Body of pancreas (tissue), 4 donors: ENCODE measurements around the gene PLPP4. TPM values are rescaled to one million over a fixed set of nuclear protein-coding genes. Genes with fewer than 3 reads are reported as not detected.

Experiments used
- ATAC-seq: fragments of 150-250 bp; one replicate; pipeline ENCODE4 v1.9.1; 2016
- DNase-seq, 4 donors: peaks; one replicate each; pipeline ENCODE4 v3.0.0-alpha.2; 2019
- H3K27ac ChIP-seq, 4 donors: fragments of 200-600 bp; sonication (generic); 1 replicate in 3 of 4; 2 replicates in 1 of 4; pipeline versions ENCODE4 v1.5.1 to v1.6.1; 2016 to 2019; ENCODE audit warnings: mild to moderate bottlenecking in 1 of 4, mixed read lengths in 1 of 4, moderate library complexity in 1 of 4
- H3K27me3 ChIP-seq, 2 donors: fragments of 200-600 bp; sonication (generic); one replicate each; pipeline ENCODE4 v1.6.0; 2016; ENCODE audit warnings: mild to moderate bottlenecking in 1 of 2
- H3K36me3 ChIP-seq, 2 donors: fragments of 200-600 bp; sonication (generic); replicated peaks in 1 of 2; 2 replicates each; pipeline ENCODE4 v1.5.1; 2016; ENCODE audit warnings: low read depth in 2 of 2; ENCODE audit not compliant: insufficient read depth in 1 of 2
- H3K4me1 ChIP-seq: fragments of 200-600 bp; sonication (generic); one replicate; pipeline ENCODE4 v1.6.0; 2016
- H3K4me3 ChIP-seq, 2 donors: fragments of 200-600 bp; sonication (generic); 1 replicate in 1 of 2; 2 replicates in 1 of 2; pipeline ENCODE4 v1.5.1; 2016 to 2019
- H3K9me3 ChIP-seq, 3 donors: fragments of 200-600 bp; sonication (generic); 1 replicate in 2 of 3; 2 replicates in 1 of 3; pipeline ENCODE4 v1.5.1; 2016
- POLR2A ChIP-seq, 3 donors: fragments of 450-650 bp; IDR thresholded peaks; one replicate each; pipeline ENCODE4 v1.6.1; 2016; ENCODE audit warnings: antibody characterized with exemption in 3 of 3, mild to moderate bottlenecking in 2 of 3
- WGBS, 2 donors: methylation state at CpG; one replicate each; pipeline ENCODE4 v1.1.5; 2017; 5-methylcytosine and 5-hydroxymethylcytosine counted together
- intact Hi-C: fragments of 100-400 bp; cut with DNase I; formaldehyde crosslinking; loops from one replicate; pipeline ENCODE4 v1.15.1; 2023
- total RNA-seq, 2 donors: library from RNA; depleted of rRNA; stranded (reverse); fragments of >200 nt; gene quantifications; one replicate each; pipeline ENCODE4 v1.1.0, GENCODE V29; 2016
- TF ChIP-seq, protein P1 (sequence below), 7 experiments: fragments of 450-650 bp in 4 of 7; fragments of 200-600 bp in 3 of 7; sonication (generic) in 3 of 7; IDR thresholded peaks; one replicate each; pipeline ENCODE4 v1.5.1; 2016 to 2019; ENCODE audit warnings: antibody characterized with exemption in 7 of 7

Gene PLPP4
- total RNA-seq, 2 donors from 2014 or later, result 0.78 TPM; not detected in 1

DNA sequence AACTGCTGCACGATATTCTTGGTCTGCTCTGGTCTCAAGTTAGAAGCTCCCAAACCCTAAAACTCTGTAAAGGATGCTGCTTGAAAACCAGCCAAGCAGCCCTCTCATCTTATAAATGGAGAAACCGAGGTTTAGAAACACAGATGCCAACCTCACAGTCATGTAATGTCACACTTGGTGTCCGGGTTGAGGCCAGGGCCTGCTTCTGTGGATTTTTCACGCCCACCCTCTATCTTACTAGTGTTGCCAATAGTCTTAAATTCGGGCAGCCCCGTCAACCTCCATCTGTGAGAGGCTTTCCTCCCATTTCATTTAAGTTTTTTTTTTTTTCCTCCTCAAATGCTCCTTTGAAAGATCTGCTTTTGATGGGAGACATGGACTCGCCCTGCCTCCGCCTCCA is 28.9 kb downstream of the PLPP4 start:
- intact Hi-C loops, result no loop called here
- TF ChIP-seq POLR2A (IDR thresholded peaks at IDR 0.05), result no peak
- TF ChIP-seq, protein P1, sequence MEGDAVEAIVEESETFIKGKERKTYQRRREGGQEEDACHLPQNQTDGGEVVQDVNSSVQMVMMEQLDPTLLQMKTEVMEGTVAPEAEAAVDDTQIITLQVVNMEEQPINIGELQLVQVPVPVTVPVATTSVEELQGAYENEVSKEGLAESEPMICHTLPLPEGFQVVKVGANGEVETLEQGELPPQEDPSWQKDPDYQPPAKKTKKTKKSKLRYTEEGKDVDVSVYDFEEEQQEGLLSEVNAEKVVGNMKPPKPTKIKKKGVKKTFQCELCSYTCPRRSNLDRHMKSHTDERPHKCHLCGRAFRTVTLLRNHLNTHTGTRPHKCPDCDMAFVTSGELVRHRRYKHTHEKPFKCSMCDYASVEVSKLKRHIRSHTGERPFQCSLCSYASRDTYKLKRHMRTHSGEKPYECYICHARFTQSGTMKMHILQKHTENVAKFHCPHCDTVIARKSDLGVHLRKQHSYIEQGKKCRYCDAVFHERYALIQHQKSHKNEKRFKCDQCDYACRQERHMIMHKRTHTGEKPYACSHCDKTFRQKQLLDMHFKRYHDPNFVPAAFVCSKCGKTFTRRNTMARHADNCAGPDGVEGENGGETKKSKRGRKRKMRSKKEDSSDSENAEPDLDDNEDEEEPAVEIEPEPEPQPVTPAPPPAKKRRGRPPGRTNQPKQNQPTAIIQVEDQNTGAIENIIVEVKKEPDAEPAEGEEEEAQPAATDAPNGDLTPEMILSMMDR (IDR thresholded peaks at IDR 0.05), result no peak

DNA sequence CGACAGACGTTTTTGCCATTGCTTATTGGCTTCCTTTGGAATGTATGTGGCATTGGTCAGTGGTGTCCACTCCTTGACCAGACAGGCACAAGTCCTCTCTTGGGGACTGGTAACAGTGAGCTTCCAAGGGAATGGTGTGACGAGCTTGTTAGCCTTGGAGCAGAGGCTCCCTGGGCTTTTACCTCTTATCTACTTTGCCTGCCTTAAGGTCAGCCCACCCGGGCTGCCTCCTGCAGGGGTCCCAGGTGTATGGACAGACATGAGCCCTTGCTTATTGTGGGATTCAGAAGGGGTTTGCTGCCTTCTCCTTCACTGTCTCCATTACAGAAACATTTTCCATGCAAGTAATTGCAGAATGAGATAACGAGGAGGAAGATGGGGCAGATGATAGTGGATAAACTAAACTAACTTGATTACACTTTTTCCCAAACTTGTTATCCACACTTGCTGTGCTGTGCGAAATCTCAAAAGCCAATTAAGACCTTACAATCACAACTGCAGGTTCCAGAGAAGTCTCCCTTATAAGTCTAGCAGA is 29.7 kb downstream of the PLPP4 start:
- TF ChIP-seq, protein P1 (IDR thresholded peaks at IDR 0.05), result no peak
- no peak for TF ChIP-seq POLR2A (IDR thresholded peaks at IDR 0.05)
- Histone ChIP-seq H3K36me3 (no peaks in the 10 kb centered on the region), H3K4me3 (no peak overlapping the region), H3K27ac (no peak overlapping the region), H3K9me3 (no peaks in the 10 kb centered on the region), H3K4me1 (no peaks in the 10 kb centered on the region), H3K27me3 (no peaks in the 10 kb centered on the region)
- 60 to 62% methylated on average over 6 of the region's 6 CpGs for WGBS, 2 donors
- DNase-seq (no peak), ATAC-seq (no peak)
- intact Hi-C loops, result no loop called here

More for the DNA sequence above, 28.9 kb downstream of the PLPP4 start:
- Histone ChIP-seq H3K27me3 (no peaks in the 10 kb centered on the region), H3K4me1 (no peaks in the 10 kb centered on the region), H3K27ac (no peak overlapping the region), H3K36me3 (no peaks in the 10 kb centered on the region), H3K9me3 (no peaks in the 10 kb centered on the region), H3K4me3 (no peak overlapping the region)
- 74 to 75% methylated on average over 8 of the region's 8 CpGs for WGBS, 2 donors
- DNase-seq (no peak), ATAC-seq (no peak)

DNA sequence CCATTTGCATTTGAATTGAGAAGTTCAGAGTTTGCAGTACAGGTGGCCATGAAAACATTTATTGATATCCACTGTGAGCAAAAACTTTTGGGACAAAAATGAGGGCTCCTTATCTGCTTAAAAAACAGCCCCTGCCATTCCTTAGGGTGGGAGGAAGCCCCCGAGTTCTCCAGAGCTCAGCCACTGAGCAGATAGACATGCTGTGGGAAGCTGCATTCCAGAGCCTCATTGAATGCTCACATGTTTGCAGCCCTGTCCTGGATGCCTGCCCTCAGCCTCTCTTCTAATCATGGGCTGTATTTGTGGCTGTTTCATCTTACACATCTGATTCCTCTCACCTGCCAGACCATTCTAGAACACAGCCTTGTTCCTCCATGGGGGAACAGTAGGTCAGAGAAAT is 33.3 kb downstream of the PLPP4 start:
- TF ChIP-seq, protein P1 (IDR thresholded peaks at IDR 0.05), result no peak
- TF ChIP-seq POLR2A (IDR thresholded peaks at IDR 0.05), result no peak
- peaks cover under 1% of the 10 kb centered on the region for H3K4me1 ChIP-seq
- DNase-seq, result no peak
- no peak for ATAC-seq
- H3K9me3 ChIP-seq, result no peaks in the 10 kb centered on the region
- no peaks in the 10 kb centered on the region for H3K36me3 ChIP-seq
- no peaks in the 10 kb centered on the region for H3K27me3 ChIP-seq
- intact Hi-C loops, result no loop called here
- 18 to 20% methylated on average over 1 of the region's 1 CpG for WGBS, 2 donors
- no peak overlapping the region for H3K4me3 ChIP-seq
- H3K27ac ChIP-seq, result no peak overlapping the region

DNA sequence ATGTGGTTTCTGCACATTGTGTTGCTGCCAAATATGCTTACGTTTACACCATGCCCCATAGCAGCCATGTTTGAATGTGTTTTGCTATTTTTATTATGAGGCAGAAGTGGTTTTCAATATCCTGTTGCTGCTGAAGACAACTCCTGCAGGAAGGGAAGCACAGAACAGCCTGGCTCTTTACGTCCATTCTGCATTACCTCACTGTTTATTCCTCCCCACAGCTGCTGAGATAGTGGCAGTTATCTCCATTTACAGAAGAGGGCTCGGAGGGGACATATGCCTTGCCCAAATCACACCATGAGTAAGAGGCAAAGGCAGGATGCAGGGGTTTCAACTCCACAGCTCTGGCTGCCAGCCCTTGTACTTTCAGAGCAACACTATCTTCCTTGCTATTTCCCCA is 35.3 kb downstream of the PLPP4 start:
- DNase-seq (no peak), ATAC-seq (no peak)
- Histone ChIP-seq H3K27ac (no peak overlapping the region), H3K27me3 (no peaks in the 10 kb centered on the region), H3K4me3 (no peak overlapping the region), H3K9me3 (no peaks in the 10 kb centered on the region), H3K4me1 (peaks cover 6% of the 10 kb centered on the region), H3K36me3 (no peaks in the 10 kb centered on the region)
- 22 to 57% methylated on average over 3 of the region's 3 CpGs for WGBS, 2 donors
- TF ChIP-seq POLR2A (IDR thresholded peaks at IDR 0.05), result no peak
- TF ChIP-seq, protein P1 (IDR thresholded peaks at IDR 0.05), result no peak
- intact Hi-C loops, result no loop called here
